Bronchial epithelial cell (primary cell): ENCODE results near the gene SSTR3. TPM values are rescaled to one million over a fixed set of nuclear protein-coding genes. Genes with fewer than 3 reads are reported as not detected.

Experiments
- DNase-seq: peaks from one replicate; pipeline ENCODE4 v3.0.0-alpha.2; 2010; ENCODE audit warnings: low read depth
- FAIRE-seq: peaks from 2 replicates; lab custom pipeline; 2011; peaks lifted over from hg19 to GRCh38; lab: Jason Lieb, UNC
- H3K27me3 ChIP-seq: 2 replicates; pipeline ENCODE4 v1.5.1; 2011; ENCODE audit warnings: low read length; ENCODE audit not compliant: control insufficient read depth, insufficient read depth
- H3K36me3 ChIP-seq: 2 replicates; pipeline ENCODE4 v1.5.1; 2011; ENCODE audit warnings: low read length; ENCODE audit not compliant: control insufficient read depth, insufficient read depth
- H3K4me3 ChIP-seq: 2 replicates; pipeline ENCODE4 v1.5.1; 2011; ENCODE audit warnings: mild to moderate bottlenecking, low read depth, low read length, control low read depth
- CTCF ChIP-seq: IDR thresholded peaks from 2 replicates; pipeline ENCODE4 v1.5.1; 2011; ENCODE audit warnings: mild to moderate bottlenecking, moderate library complexity, low read length, control low read depth, inconsistent platforms; ENCODE audit not compliant: insufficient read depth, severe bottlenecking
- total RNA-seq: library from RNA; depleted of rRNA; stranded (reverse); fragments of >200 nt; gene quantifications from 2 replicates; pipeline ENCODE4 v1.2.1, GENCODE V29; 2014

SSTR3 gene
- total RNA-seq, 1 donor from 2014 or later: not detected

- peak; percentile 60 for FAIRE-seq
- no peak overlapping the region for H3K4me3 ChIP-seq
- TF ChIP-seq CTCF: peak; percentile 7
- H3K27me3 ChIP-seq: peaks cover 1% of the 10 kb centered on the region
- no peaks in the 10 kb centered on the region for H3K36me3 ChIP-seq
- no peak for DNase-seq
Observed at GRCh38 chr22:37160027-37160426, 52.2 kb downstream of the SSTR3 start.

GRCh38 chr22:37158963-37159290 is 53.4 kb downstream of the SSTR3 start:
- Histone ChIP-seq H3K36me3 (no peaks in the 10 kb centered on the region), H3K27me3 (peaks cover 1% of the 10 kb centered on the region), H3K4me3 (no peak overlapping the region)
- DNase-seq (no peak), FAIRE-seq (no peak)
- no peak for TF ChIP-seq CTCF

GRCh38 chr22:37157516-37158285 is 54.6 kb downstream of the SSTR3 start:
- TF ChIP-seq CTCF: no peak
- H3K36me3 ChIP-seq: no peaks in the 10 kb centered on the region
- no peak for FAIRE-seq
- H3K27me3 ChIP-seq: peaks cover under 1% of the 10 kb centered on the region
- DNase-seq: peak; percentile 64
- H3K4me3 ChIP-seq: no peak overlapping the region

GRCh38 chr22:37156686-37157435 is 55.4 kb downstream of the SSTR3 start:
- FAIRE-seq: no peak
- DNase-seq: no peak
- TF ChIP-seq CTCF: no peak

GRCh38 chr22:37155971-37156370 is 56.3 kb downstream of the SSTR3 start:
- no peak for DNase-seq
- H3K4me3 ChIP-seq: no peak overlapping the region
- no peak for TF ChIP-seq CTCF
- no peaks in the 10 kb centered on the region for H3K27me3 ChIP-seq
- FAIRE-seq: no peak
- no peaks in the 10 kb centered on the region for H3K36me3 ChIP-seq

More at GRCh38 chr22:37156686-37157435, 55.4 kb downstream of the SSTR3 start:
- Histone ChIP-seq H3K27me3 (no peaks in the 10 kb centered on the region), H3K4me3 (no peak overlapping the region), H3K36me3 (no peaks in the 10 kb centered on the region)
